Measurements from ENCODE around the gene ZC3H4. TPM values are rescaled to one million over a fixed set of nuclear protein-coding genes. Genes with fewer than 3 reads are reported as not detected.
A peak's percentile ranks its signal among the peaks of the same experiment; 100 is the strongest.

ZC3H4 gene
- total and polyA plus RNA-seq, 9 of the 15 experiments (the other 6 are each of a cell fraction or from before 2014, with no cell fraction given), result 2.2 to 75.6 (median 18.3) TPM

DNA sequence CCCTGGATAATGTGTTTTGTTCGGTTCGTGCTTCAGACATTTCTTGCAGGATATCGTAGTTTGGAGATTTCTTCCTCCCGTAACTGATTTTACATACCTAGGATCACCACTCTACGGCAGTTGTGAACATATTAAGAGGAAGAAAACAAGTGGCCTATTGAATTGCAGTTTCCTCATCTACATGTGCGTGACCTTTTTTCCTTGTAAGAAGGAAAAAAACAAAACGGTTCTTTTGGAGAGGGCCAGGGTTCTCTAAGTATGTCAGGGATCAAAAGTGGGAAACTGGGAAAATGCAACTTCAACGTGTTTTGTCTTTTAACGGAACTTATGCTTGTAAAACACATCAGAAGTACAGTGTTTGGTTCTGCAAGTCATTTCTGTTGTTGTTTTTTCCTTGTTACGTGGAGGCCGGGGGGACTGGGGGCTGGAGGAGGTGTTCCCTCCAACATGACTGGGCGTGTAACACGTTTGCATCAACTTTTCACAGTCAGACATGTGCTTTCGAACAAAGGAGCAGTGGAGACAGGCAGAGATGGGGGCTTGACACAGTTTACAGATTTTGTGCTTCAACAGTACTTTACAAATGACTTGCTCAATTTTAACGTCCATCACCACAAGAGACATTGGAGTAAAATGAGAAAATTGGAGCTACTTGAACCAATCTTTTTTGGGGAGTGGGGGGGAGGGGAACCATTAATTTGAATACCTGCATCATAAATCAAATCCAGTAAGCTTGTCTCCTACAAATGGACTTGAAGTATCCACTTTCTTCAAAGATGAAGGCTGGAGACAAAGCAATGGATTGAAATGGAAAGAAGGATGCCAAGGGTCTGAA lies 3.8 kb downstream of the ZC3H4 start (continued):
- TF ChIP-seq, protein P1, sequence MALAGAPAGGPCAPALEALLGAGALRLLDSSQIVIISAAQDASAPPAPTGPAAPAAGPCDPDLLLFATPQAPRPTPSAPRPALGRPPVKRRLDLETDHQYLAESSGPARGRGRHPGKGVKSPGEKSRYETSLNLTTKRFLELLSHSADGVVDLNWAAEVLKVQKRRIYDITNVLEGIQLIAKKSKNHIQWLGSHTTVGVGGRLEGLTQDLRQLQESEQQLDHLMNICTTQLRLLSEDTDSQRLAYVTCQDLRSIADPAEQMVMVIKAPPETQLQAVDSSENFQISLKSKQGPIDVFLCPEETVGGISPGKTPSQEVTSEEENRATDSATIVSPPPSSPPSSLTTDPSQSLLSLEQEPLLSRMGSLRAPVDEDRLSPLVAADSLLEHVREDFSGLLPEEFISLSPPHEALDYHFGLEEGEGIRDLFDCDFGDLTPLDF (CRISPR knock-in tag; IDR thresholded peaks at IDR 0.05), result no peak
- TF ChIP-seq ZNF224 (CRISPR knock-in tag; IDR thresholded peaks at IDR 0.05) (no peak), ZNF764 (CRISPR knock-in tag; IDR thresholded peaks at IDR 0.05; ENCODE audit: low read depth) (no peak), NCOR1 (IDR thresholded peaks at IDR 0.05) (peak; percentile 60), HDAC6 (IDR thresholded peaks at IDR 0.05; ENCODE audit: low read depth, low read length) (no peak), NFATC3 (IDR thresholded peaks at IDR 0.05) (peak; percentile 56; the same call in 1 of the 2 replicates), KLF13 (tag; IDR thresholded peaks at IDR 0.05; ENCODE audit: borderline replicate concordance, low read depth) (0 out of 2 replicates have a peak, but pooled peaks have one; percentile 55), PCBP1 (IDR thresholded peaks at IDR 0.05; ENCODE audit: low read depth, low read length, poor library complexity, severe bottlenecking) (no peak), NRF1 (conservative IDR thresholded peaks at IDR 0.05 in 1 of 2, IDR thresholded peaks at IDR 0.05 in 1 of 2) (no peak; a peak in 1 of 4 replicates), ZC3H4 (CRISPR knock-in tag; IDR thresholded peaks at IDR 0.05; ENCODE audit: borderline replicate concordance) (no peak; the same call in none of the 2 replicates), HMG20A (CRISPR knock-in tag; conservative IDR thresholded peaks at IDR 0.05) (no peak), SRF (CRISPR knock-in tag; IDR thresholded peaks at IDR 0.05) (no peak)
- TF ChIP-seq, protein P2, sequence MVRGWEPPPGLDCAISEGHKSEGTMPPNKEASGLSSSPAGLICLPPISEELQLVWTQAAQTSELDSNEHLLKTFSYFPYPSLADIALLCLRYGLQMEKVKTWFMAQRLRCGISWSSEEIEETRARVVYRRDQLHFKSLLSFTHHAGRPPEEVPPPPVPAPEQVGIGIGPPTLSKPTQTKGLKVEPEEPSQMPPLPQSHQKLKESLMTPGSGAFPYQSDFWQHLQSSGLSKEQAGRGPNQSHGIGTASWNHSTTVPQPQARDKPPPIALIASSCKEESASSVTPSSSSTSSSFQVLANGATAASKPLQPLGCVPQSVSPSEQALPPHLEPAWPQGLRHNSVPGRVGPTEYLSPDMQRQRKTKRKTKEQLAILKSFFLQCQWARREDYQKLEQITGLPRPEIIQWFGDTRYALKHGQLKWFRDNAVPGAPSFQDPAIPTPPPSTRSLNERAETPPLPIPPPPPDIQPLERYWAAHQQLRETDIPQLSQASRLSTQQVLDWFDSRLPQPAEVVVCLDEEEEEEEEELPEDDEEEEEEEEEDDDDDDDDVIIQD (CRISPR knock-in tag; IDR thresholded peaks at IDR 0.05), result no peak
